Hematopoietic multipotent progenitor cell (in vitro differentiated cells): Measurements from ENCODE around the gene KCNRG. TPM values are rescaled to one million over a fixed set of nuclear protein-coding genes. Genes with fewer than 3 reads are reported as not detected.
"Not testable (repeated sequence)": the region's sequence is repeated elsewhere in the genome, so short reads cannot be mapped to it uniquely, and the experiment has no call there.

Experiments
- DNase-seq, 3 donors: peaks; one replicate each; pipeline ENCODE4 v3.0.0-alpha.2; 2011 to 2015; ENCODE audit warnings: low read depth in 2 of 3, low spot score in 2 of 3
- total RNA-seq: library from RNA; depleted of rRNA; stranded (reverse); fragments of >200 nt; gene quantifications from one replicate; pipeline ENCODE4 v1.2.3, GENCODE V29; 2012

Gene KCNRG, protein sequence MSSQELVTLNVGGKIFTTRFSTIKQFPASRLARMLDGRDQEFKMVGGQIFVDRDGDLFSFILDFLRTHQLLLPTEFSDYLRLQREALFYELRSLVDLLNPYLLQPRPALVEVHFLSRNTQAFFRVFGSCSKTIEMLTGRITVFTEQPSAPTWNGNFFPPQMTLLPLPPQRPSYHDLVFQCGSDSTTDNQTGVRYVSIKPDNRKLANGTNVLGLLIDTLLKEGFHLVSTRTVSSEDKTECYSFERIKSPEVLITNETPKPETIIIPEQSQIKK
- total RNA-seq: 4.0 TPM

DNA sequence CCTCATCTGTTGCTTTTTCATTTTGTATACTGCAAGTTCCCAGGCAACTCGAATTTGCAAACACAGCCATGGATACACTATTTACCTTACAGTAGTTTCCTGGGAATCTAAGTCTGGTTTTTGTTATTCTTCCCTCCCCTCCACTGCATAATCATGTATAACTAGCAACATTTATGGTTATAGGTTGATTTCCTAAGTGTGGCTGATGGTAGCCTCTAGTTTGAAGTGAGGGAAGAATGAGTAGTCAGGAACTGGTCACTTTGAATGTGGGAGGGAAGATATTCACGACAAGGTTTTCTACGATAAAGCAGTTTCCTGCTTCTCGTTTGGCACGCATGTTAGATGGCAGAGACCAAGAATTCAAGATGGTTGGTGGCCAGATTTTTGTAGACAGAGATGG, at the start of gene KCNRG:
Gene KCNRG (plus strand): TSS at position 187 of the 400 bp plus-strand sequence. CDS start 50 bp downstream, at position 237.
- no peak for DNase-seq

DNA sequence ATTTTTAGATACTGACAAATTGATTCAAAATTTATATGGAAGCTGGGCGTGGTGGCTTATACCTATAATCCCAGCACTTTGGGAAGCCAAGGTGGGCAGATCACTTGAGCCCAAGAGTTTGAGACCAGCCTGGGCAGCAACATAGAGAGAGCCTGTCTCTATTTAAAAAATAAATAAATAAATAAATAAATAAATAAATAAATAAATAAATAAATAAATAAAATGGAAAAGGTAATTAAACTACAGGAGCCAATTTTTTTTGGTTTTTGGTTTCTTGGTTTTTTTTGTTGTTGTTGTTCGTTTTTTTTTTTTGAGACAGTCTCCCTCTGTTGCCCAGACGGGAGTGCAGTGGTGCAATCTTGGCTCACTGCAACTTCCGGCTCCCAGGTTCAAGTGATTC, 47.8 kb upstream of the KCNRG start:
- no peak for DNase-seq

DNA sequence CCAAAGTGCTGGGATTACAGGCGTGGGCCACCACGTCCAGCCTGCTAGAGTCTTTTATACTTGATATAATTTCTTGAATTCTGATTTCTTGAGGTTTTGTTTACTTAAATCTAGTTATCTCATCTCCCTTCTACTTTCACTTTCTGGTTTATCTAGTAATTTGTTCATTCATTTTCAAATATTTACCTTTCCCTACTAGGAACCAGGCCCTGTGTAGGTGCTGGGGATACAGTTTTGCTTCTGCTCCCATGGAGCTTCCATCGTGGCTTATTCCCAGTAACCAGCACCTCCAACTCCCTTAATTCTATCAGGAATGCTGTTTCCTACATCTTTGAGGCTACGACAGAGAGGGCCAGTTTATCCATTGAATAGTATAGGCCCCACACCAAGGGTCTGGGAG, 42.5 kb upstream of the KCNRG start:
- DNase-seq: no peak

DNA sequence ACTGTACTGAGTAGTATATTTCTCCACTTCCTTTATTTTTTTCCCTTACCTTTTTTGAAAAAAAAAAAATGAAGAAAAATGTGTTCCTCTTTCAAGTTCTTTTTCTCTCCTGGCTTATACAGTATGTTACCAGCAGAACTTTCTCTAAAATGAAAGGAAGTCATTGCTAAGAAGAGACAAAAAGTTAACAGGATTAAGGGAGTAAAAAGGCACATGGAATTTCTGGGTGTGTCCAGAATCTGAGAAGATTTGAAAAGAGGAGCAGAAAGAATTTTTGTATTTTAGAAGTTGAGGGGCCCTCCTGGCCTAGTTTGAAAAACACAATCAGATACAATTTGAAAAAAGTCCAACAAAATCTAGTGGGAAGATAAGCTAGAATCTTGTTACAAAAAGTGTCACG, 39.4 kb upstream of the KCNRG start:
- no peak for DNase-seq

DNA sequence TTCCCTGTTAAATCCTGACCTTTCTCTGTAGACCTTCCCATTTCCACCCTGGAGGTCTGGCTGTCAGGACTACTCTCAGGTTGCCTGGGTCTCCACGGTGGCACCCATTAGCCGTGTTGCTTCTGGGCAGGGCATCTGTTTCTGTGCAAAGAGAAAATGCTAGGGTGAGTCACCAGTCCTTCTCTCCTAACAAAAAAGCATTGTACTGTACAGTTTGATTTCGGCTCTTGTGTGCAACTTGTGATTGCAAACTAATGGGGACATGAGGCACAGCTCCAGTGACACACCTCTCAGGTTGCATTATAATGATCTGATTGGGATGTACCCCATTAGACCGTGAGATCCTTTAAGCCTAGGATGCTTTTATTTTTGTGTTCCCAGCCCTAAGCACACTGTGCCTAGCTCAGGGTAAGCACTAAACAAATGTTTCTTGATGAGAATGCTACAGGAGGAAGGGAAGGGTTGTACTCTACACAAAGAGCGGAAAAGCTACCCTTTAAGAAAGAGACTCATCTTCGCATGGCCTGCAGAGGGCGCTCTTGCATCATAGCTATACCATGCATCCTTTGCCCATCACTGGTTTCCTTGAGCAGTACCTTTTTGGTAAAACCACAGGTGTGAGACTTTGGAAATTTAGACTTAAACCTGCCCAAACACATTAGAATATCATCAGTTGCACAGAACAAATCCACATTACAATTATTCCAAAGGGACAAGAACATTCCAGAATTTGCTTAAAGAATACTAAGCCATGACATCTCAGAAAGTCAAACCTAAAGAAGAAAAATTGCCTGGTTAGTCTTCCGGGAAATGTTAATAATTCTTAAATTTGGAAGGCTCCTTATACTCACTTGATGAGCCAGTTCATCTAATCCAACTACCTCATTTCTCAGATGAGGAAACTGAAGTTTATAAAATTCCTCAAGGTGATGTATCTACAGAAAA, 38.7 kb upstream of the KCNRG start:
- DNase-seq: peak; percentile 72 to 87 (median 75)

DNA sequence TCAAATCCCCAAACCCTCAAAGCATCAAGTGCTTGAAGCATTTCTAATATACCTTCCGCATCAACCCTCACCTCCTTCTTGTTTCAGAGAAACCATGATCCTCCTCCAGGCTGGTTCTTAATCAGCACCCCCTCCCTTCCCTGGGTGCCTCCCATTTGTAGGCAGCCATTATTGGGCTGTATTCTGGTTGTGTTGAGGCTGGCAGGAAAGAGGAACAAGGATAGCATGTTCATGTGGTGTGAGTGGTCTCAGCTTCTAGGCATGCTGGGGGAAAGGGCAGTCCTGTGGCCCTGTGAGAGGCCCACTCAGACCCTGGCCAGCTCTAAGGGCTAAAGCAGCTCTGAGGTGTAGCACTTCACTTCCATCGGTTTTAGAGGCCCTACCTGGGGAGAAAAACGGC, 37.3 kb upstream of the KCNRG start:
- DNase-seq: no peak

DNA sequence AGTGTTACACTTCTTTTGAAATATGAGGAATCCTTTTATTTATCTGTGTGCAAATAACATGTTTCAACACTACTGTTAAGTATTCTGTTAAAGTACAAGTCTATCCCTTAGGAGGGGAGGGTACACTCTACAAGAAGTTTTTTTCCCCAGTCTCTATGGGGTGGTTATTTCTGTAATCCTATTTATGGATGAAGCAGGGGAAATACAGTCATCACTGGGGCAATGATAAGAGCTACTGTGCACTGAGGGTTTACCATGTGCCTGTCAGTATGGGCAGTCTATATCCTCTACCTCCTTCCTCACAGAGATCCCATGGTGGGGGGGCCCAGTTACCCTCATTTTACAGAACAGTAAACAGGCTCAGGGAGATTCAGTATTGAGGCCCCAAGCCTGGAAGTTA, 35.0 kb upstream of the KCNRG start:
- DNase-seq: no peak

DNA sequence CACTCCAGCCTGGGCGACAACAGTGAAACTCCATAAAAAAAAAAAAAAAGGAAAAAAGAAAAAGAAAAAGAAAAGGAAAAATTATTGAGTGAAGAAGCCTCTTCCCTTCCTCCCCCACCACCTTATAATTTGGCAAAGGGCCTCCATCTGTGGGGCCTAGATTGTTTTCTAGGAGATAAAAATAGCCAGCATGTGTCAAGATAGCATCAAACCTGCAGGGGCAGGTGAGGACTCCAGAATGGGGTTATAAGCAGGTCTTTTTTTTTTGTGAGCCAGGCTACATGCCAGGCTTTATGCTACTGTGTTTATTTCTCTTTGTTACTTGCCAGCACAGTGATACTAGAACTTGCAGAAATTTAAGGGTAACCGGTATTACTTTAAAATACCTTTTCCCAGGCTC, 30.1 kb upstream of the KCNRG start:
- no peak for DNase-seq

DNA sequence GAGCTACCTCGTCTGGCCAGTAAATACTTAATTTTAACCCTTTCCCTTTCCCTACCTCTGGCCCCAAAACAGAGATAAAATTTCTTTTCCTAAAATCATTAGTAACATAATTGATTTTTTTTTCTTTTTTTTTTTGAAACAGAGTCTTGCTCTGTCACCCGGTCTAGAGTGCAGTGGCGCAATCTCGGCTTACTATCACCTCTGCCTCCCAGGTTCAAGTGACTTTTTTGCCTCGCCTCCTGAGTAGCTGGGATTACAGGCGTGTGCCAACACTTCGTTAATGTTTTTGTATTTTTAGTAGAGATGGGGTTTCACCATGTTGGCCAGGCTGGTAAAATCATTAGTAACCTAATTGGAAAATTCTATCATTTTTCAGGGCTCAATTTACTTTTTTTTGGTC, 28.8 kb upstream of the KCNRG start:
- DNase-seq: no peak

DNA sequence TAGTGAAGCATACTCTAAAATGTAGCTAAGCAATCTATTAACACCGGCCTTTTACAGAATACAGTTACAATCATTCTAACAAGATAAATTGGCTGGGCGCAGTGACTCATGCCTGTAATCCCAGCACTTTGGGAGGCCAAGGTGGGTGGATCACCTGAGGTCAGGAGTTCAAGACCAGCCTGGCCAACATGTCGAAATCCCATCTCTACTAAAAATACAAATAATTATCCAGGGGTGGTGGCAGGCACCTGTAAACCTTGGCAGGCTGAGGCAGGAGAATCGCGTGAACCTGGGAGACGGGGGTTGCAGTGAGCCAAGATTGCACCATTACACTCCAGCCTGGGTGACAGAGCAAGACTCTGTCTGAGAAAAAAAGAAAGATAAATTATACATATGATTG, 24.6 kb upstream of the KCNRG start:
- not testable (repeated sequence) for DNase-seq

DNA sequence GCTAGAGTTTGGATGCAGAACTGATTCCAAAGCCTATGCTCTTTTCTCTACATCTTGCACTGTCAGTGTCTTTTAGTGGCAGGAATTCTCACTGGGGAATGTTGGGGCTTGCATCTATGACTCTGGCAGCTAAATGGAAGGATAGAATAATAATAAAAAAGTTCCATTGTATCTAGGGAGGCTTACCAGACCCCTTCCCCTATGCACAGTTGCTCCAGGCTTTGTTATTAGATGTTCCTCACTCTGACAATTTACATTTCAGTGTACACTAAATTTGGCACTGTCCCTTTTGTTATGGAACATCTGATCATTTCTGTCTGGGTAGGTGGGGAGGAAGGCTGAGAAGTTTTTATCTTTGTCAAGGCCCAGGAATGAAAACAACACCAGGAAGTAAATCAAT, 22.1 kb upstream of the KCNRG start:
- no peak for DNase-seq

DNA sequence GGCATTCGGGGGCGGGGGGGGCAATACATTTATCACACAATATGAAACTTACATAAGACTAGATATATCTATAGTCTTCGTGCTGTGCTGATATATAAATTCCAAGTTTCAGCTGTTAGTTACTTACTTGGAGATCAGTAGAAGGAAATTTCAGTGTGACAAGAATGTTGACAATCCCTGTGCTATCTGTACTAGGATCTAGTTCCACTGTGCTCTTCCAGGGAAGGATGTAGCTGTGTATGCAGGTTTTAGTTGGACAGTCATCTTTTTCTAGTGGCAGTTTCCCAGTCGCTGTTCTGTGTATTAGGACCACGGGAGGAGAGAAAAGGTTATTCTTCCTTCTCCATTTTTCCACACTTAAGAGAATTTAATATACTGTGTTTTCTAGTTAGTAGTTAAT, 21.6 kb upstream of the KCNRG start:
- DNase-seq: no peak

DNA sequence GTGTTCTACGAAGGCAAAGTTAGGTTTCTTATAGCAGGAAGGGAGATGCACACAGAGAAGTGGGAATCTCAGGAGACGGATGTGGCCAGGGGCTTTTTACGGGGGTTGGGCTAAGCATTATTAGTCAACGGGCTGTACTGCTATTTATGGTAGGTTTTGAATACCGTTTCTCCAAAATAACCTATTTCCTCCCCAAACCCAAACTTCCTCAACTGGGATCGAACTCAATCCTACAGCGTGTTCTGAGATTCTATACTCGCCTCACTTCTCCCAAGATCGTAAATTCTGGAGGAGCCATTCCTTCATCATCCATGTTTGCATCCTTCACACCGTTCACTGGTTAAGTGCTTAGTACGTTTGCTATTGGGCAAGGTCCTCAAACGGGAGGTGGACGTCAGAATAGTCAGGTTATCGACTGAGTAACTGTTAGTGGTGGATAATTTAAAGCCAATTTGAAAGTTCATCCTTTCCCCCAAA, 19.6 kb upstream of the KCNRG start:
- DNase-seq: peak in 1 of 3 donors; percentile 60

DNA sequence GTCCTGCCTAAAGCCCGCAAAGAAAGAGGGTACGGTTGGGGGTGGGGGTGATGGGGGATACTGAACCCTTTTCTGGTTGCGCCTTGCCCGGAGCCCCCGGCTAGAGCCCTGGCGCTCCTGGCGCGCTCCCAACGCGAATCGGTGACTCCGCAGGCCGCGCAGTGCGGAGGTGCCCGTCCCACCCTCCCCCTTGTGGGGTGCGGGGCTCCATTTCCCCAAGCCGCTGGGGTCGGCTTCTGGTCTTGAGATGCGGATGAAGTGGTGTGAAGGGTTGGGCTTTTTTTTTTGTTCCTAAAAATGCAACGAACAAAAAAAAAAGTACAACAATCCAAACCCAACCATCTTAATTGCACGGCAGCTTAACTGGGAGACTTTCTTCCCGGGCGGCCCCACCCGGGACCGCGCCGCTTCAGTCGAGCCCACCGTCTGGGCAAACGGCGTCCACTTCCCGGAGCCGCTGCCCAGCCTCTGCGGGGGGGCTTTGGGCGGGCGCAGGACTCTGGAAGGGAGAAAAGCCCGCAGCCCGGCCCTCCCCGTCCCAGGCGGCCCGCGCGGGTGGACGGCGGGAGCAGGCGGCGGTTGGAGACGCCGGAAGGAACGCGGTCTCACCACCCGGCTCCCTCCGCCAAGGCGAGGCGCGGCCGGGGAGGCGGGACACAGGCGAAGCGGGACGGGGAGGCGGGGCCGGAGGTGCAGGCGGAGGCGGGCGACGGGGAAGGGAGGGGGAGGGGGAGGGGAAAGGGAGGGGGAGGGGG, 18.9 kb upstream of the KCNRG start:
- peak; percentile 55 to 95 (median 93) for DNase-seq

DNA sequence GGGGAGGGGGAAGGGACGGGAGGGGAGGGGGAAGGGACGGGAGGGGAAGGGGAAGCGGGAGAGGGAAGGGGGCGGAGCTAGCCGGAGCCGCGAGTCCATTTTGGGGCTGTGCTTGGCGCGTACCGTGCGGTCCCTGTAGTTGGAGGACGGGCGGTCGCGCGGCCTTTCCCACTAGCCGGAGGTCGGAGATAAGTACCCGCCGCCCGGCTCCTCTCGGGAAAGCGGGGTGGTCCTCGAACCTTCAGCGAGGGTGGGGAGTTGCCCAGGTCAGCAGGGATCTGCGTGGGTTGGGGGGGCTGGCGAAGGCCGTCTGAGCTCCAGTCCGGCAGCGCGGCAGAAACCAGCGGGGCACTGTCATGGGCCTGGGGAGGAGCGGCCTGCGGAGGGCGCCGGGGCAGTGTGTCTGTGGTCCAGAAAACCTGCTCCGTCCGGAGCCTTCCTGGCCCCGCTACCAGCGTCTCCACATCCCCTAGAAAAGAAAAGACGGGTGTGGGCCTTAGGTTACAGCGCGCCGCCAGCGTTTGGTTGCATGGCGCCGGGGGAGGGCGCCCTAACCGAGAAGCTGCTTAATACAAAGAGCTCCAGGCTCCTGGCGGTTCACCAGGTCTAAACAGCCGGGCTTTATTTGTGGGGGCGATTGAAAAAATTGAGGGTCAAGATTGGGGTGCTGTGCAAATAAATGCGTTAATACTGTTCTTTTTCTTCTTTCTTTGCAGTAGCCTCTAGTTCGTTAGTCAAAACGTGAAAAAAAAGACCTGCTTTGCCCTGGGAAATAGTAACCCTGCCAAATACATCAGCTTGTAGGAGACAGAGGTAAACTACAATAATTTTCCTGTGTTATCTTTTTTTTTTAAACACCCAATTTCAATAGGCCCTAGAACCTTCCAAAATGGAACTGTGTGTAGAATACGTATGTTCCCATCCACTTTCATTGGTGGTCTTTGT, 18.0 kb upstream of the KCNRG start, which contains the start of gene TRIM13:
Gene TRIM13 (plus strand): TSS at position 92 of the 945 bp plus-strand sequence. CDS start 14,899 bp downstream, outside the sequence.
- DNase-seq: peak; percentile 65 to 94 (median 91)

DNA sequence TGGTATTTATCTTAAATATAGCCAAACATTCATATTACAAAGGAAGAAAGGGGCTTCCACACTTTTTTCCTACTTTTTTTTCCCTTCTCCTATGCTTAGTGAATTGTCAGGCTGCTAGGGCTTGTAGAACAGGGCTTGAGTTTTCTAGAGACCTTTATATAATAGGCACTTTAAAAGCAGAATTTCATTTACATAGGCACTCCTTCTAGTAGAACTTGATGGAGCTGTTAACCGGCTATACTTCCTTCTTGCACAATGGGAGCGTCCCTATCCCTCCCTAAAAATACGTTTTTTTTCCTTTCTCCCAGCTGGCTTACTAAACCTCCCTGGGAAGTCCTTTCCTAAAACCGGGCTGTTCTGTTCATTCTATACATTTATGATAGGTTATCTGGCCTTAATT, 17.3 kb upstream of the KCNRG start:
- no peak for DNase-seq

DNA sequence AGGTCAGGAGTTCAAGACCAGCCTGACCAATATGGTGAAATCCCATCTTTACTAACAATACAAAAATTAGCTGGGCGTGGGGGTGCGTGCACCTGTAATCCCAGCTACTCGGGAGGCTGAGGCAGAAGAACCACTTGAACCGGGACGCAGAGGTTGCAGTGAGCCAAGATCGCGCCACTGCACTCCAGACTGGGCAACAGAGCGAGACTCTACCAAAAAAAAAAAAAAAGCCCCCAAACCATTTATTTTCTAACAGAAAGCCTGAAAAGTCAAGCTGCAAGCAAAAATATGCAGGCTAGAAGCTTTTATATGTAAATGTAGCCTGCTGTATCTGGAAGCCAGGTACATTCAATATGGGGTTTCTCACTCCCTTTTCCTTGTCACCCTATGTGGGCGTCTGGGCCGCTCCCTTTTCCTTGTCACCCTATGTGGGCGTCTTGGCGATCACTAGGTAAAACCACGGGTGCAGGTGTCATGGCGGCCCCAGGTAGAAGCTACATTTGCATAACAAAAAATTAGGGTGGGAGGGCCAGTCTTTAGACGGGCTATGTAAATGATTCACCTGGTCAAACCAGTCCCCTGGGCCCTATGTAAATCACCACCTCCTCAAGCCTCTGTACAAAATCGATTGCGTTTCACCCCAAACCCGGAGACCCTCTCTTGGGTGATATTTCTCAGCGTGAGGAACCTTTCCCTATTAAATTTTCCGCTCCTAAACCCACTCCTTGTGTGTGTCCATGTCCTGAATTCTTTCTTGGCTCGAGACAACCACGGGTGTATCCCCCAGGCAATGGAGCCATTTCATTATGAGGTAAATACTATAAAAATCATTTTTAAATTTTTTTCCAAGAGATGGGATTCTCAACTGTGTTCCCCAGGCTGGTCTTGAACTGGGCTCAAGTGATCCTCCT, 16.3 kb upstream of the KCNRG start:
- no peak for DNase-seq

DNA sequence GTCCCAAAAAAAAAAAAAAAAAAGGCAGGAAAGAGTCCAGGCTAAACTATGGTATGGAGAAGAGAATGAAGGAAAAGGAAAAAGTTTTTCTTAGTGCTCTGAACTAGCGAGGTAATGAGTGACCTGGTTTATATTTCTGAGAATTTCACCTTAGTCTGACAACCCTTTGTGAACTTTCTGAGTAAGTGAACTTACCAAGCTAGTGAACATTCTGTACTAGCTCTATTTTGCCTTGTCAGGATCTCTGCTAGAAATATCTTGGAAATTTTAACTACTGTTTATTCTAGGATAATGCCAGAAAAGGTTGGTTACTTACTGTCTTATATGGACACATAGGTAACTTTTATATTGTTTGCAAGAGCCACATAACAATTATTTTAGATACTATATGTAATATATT, 14.0 kb upstream of the KCNRG start:
- no peak for DNase-seq
